GM19455 (cell line): Measurements from ENCODE around the gene FKBP10.
"Not testable (repeated sequence)": the region's sequence is repeated elsewhere in the genome, so short reads cannot be mapped to it uniquely, and the experiment has no call there.

Experiments used
- ATAC-seq: cut with Tn5 transposase; IDR thresholded peaks from one replicate; pipeline ENCODE4 v1.9.1; 2021; ENCODE audit not compliant: unreplicated experiment

The FKBP10 gene

DNA sequence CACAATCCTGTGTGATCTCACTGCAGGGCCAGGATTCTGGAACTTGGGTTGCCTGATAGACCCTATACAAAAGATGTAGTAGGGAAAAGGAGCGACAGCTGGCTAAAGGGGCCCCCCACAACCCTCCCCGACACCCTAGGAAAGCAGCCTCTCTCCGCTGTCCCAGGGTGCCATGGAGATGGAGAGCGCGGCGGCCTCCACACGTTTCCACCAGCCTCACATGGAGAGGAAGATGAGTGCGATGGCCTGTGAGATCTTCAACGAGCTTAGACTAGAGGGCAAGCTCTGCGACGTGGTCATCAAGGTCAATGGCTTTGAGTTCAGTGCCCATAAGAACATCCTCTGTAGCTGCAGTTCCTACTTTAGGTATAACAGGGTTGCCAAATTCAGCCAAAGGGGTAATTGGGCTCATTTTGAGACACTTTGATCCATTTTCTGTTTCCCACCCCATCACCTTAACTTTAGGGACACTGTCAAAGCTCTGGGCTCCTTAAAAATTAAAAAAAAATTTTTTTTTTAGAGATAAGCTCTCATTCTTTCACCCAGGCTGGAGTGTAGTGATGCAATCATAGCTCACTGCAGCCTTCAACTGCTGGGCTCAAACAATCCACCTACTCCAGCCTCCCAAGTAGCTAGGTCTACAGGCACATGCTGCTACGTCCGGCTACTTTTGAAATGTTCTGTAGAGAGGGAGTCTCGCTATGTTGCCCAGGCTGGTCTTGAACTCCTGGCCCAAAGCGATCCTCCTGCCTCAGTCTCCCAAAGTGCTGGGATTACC lies 25.1 kb downstream of the FKBP10 start, which contains the start of gene KLHL10:
KLHL10 (plus strand) TSS at position 65 of the 778 bp plus-strand sequence; CDS start at position 173, 108 bp downstream.
- ATAC-seq: no peak

DNA sequence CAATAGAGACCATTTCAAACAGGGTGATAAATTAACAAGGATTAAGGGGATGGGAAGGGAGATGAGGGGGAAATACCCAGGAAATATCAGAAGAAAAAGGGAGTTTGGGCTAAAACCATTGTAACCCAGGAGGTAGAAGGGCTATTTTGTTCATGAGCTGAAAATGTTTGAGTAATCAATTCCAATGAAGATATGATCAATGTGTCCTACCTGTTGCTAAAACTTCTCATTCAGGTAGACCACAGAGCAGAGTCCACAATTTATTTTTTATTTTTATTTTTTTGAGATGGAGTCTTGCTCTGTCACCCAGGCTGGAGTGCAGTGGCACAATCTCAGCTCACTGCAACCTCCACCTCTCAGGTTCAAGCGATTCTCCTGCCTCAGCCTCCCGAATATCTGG lies 26.6 kb downstream of the FKBP10 start:
- ATAC-seq: not testable (repeated sequence)

DNA sequence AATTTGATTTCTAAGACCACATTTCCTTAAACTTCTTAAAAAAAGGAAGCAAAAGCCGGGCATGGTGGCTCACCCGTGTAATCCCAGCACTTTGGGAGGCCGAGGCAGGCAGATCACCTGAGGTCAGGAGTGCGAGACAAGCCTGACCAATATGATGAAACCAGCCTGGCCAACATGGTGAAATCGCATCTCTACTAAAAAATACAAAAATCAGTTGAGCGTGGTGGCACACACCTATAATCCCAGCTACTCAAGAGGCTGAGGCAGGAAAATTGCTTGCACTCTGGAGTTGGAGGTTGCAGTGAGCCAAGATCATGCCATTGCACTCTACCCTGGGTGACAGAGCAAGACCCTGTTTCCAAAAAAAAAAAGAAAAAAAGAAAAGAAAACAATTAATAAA lies 28.0 kb downstream of the FKBP10 start:
- ATAC-seq: not testable (repeated sequence)

DNA sequence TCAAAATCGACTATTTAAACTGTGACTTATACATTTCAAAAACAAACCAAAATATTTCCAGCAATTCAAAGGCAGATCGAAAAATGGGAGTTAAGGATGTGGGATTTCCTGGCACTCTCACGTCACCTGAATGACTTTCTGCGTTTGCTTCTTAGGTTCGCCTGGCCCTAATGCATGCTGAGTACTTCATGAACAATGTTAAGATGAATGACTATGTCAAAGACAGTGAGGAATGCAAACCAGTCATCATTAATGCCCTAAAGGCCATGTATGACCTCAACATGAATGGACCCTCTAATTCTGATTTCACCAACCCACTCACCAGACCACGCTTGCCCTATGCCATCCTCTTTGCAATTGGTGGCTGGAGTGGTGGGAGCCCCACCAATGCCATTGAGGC lies 32.2 kb downstream of the FKBP10 start:
- ATAC-seq: no peak

DNA sequence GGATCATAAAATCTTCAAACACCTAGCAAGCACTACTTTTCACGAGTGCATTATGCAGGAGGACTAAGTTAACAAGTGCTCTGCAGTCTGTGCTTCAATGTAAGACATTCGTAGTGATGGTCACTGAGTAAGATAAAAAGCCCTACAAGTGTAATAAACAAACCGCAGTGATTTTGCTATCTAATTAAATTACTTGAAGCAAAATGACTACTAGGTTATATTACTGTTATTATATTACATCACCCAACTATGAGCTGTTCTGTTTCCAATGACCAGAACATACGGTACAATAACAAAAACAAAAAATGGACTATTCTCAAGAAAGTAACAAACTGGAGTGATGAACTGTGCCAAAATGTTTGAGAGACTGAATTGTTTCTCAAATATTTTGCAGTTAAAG lies 36.0 kb downstream of the FKBP10 start:
- no peak for ATAC-seq

DNA sequence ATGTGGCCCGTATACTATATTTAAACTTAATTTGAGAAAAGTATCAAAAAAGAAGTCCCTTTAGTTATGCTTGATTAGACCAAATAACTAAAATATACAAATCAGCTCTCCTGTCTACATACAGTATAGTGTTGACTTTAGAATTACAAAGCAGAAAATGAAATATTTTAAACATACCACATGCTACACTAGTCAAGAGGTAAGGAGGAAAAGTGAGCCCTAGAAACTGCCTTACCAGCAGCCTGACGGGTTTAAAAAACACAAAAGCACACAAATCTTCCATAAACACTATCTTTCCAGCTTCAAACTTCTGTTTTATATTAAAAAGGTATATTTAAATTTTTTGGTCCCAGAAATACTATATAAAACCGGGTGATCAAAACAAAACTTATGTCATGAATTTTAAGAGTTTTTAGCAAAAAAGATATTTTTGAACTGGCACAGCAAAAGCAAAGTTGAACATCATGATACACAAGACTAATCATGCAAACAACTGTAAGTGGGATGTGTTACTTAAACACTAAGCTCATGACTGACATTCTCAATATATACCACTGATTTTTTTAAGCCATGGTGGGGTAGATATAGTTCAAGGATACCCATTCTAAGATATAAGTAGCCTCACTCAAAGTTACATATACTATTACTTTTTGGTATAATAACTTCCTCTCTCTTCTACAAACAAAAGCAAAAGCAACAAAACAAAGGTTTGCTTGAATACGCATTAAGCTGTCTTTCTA lies 36.6 kb downstream of the FKBP10 start:
- no peak for ATAC-seq

DNA sequence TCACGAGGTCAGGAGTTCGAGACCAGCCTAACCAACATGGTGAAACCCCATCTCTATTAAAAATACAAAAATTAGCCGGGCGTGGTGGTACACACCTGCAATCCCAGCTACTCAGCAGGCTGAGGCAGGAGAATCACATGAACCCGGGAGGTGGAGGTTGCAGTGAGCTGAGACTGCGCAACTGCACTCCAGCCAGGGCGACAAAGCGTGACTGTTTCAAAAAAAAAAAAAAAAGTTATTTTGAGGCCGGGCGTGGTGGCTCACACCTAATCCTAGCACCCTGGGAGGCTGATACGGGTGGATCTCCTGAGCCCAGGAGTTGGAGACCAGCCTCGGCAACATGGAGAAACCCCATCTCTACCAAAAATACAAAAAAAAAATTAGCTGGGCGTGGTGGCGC lies 38.6 kb downstream of the FKBP10 start:
- not testable (repeated sequence) for ATAC-seq

DNA sequence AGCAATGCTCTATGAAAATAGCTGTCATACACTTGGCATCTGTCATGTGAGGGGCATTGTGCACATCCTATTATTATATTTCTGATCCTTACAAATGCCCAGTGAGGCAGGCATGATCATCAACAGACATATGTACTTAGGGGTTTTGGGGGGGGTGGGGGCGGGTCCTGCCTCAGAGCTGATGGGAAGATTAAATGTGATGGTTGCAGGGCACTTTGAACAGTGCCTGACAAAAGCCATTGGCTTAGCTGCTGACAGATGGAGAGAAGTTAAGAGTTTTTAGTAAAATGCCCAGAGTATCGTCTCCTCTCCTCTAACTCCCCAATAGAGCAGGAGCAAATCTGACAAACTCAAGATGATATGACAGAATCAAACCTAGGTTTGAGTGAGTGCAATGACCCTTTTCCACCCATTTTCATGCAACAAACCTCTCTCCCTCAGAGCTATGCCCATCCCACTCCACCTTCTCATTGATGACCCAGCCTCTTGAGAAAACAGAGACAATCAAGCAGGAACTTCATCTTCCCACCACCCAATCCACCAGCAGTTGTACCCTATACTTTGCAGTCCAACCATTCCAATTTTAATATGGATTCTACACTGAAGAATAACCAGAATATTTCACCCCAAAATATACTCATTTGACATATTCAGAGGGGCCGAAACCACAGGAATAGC lies 47.6 kb downstream of the FKBP10 start:
- no peak for ATAC-seq

DNA sequence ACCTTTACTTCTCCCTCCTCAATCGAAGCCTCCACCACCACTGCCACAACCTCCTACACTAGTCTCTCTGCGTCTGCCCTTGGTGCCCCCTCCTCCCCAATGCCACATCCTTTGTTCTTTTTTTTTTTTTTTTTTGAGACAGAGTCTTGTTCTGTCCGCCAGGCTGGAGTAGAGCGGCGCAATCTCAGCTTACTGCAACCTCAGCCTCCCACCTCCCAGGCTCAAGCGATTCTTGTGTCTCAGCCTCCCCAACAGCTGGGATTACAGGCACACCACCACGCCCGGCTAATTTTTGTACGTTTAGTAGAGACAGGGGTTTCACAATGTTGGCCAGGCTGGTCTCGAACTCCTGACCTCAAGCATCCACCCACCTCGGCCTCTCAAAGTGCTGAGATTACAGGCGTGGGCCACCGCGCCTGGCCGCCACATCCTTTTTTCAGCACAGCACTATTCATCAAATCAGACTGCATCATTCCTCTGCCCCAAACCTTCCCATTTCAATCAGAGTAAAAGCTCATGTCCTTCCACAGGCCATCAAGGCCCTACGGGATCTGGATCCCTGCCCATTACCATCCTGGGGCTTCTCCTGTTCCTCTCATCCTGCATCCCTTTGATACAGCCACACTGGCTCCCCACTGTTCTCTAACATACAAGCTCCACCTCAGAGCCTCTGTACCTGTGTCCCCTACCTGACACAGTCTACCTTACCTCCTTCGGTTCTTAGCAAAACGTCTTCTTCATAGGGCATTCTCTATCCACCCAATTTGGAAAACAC lies 50.5 kb downstream of the FKBP10 start:
- no peak for ATAC-seq

DNA sequence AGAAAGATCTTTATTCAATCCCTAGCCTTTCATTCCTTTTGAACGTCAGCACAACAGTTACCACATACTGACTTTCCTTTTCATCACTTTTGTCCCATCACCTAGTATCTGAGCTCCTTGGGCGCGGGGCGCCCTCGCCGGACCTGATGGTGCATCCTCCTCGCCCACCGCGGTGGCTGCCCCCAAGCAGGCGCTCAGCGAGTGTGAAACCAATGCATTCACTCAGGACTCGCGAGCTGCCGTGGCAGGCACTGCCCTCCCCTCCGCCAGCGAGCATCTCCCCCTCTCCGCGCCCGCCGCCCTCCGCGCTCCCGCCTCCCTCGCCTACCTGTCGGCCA lies 51.7 kb downstream of the FKBP10 start:
- ATAC-seq: no peak

DNA sequence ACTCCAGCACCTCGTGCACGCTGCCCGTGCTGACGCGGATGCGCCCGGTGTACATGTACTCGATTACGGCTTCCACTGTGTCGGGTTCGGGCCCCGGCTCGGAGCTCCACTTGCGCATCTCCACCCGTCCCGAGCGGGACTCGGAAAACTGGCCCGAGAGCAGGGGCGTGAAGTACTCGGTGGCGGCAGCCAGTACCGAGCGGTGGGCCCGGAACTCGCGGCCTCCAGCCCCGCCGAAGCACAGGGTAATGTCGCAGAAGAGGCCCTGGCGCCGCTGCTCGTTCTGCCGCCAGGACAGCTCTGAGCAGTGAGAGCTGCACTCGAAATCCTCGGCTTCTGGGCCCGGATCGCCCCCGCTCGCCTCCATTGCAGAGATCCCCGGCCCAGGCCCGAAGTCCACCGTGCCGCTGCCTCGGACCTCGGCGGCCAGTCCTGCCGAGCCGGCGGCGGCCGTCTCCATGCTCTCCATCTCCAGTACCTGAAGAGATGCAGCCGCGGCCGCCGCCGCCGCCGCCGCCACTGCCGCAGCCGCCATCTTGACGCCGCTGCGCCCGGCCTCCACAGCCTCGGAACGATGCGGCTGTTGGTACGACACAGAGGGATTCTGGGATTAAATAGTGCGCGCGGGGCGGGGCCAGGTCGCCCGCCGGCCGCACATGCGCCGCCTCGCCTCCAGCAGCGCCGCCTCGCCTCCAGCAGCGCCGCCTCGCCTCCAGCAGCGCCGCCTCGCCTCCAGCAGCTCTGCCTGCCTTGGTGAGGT lies 52.2 kb downstream of the FKBP10 start, which contains the start of gene KLHL11:
KLHL11 (minus strand) TSS at position 588 of the 760 bp plus-strand sequence; CDS start at position 535, 53 bp downstream.
- ATAC-seq: peak; percentile 88

DNA sequence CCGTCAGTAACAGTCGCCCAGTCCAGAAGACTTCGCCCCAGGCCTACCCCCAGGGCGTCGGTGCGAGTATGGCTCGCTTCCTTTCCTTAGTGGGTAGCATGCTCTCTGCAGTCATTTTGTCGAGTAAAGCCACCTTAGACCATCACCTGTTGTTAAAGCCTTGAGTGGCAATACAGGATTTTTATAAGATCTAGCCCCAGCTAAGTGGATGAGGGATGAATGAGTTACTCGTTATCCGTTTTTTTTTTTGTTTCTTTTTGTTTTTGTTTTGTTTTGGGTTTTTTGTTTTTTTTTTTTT lies 52.7 kb downstream of the FKBP10 start:
- ATAC-seq: no peak

DNA sequence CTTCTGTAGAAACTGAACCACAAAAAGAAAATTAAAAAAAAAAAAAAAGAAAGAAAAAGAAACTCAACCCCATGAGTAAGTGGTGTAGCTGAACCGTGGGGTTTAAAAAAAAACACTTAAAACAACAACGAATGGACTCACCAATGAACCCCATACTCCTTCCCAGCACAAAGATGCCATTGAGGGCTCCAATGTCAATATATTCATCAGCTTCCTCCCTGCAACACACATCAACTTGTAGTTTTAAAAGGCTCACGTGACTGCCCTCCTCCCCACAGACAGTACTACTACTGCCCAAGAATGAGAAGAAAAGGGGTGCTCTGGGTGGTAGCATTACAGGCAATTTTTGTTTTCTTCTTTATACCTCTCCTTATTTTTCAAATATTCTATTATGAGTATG lies 55.8 kb downstream of the FKBP10 start:
- ATAC-seq: no peak

DNA sequence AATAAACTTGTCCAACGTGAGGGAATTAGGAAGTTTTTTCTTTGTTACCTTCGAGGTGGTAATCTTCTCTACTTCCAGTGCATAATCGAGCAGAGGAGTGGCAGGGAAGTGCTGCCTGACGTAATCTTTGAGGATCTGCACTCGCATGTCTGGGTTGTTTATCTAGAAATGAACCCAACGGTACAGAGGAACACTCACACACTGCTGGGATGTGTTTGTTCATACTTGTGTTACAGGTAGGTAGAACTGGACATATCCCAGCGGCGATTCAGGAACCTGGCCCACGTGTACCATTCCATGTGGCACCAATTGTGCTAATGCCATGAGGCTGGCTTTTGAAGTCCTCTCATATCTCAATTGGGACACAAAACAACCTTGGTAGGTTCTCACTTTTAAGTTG lies 56.6 kb downstream of the FKBP10 start:
- no peak for ATAC-seq

DNA sequence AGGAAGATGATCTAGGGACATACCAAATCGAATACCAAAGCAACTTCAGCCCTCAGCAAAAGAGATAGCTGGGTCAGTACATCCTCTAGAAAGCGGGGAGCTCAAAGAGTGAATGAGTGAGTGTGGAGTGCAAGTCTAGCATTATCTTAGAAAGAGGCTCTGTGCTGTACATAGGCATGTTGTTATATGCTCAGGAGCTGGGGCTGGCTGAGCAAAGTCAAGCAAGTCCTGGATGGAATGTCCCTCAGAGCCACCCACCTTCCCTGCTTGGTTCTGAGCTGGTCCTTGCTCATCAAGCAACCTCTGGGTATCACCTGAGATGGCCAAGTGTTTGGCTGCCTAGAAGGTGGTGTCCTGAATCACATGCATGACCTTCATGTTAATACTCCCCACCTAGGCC lies 57.3 kb downstream of the FKBP10 start:
- ATAC-seq: no peak

DNA sequence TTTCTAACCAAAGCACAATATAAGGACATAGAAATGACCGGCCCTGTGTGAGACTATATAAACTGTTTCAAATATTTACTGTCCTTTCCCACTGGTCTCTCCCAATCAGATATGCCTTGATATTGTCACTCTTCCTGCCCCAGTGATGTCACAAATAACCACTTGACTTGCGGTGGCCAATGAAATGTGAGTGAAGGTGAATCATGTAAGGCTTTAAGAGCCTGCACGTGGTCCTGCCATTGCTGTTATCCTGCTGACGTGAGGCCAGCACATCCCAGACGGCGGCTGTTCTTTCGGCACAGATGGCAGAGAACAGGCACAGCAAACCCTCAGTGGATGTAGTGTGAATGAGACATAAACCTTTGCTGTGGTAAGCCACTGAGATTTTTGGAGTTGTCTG lies 57.8 kb downstream of the FKBP10 start:
- ATAC-seq: no peak

DNA sequence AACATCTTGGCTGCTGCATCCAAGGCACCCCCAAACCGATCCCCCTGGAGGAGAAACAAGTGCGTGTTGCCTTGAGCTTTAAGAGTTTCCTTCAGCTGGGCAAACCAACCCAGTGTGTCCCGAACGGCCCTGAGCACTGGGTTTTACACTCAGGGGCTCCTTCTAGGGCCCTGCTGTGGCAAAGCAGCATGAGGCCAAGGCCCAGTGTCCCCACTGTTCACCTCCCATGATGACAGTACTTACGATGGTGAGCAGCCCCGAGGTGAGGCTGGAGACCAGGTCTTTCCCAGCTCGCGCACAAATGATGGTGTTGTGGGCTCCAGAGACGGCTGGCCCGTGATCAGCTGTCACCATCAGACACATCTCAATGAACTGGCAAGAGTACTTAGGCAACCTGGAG lies 59.0 kb downstream of the FKBP10 start:
- no peak for ATAC-seq
